ENCODE data around the gene FLNA. TPM values are rescaled to one million over a fixed set of nuclear protein-coding genes. Genes with fewer than 3 reads are reported as not detected.
A peak's percentile ranks its signal among the peaks of the same experiment; 100 is the strongest.

The FLNA gene
- total and polyA plus RNA-seq, 9 of the 15 experiments (the other 6 are each of a cell fraction or from before 2014, with no cell fraction given) = 6.2 to 735 (median 135) TPM

DNA sequence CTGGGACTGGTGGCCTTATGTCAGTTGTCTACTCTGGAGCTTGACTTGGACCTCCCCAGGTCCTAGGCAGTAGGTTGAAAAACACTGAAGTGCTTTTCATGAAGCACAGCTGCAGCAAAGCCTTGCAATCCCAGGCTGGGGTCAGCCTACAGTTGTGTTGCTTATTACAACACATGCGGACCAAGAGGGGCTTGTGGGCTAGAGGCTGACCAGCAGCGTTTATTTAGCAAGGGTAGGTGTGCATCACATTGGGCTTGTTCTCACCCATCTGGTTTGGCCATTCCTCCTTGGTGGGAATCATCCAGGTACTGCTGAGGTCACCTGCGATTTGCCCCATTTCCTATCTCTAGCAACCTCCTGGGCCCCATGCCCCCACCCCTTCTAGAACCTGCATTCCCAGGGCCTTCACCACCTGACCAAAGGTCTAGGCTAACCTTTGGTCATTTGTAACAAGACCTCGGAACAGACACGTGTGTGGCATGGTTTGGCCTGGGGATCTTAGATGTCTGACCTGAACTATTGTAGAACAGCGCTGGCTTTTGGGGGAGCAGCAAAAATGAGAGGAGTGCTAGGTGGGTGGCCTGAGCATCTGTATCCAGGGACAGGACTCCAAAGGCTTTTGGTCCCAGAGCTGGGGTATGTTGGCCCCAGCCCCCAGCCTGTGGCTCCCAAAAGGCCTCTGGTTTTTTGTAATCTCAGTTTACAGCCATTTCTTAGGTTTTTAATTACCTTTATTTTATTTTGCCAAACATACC, 26.8 kb upstream of the FLNA start (continued):
- TF ChIP-seq MITF (IDR thresholded peaks at IDR 0.05) = 0 out of 2 replicates have a peak, but pooled peaks have one; percentile 8
- TF ChIP-seq ZNF41 (CRISPR knock-in tag; conservative IDR thresholded peaks at IDR 0.05) = no peak; the same call in 1 of the 2 replicates
- TF ChIP-seq PBX2 (CRISPR knock-in tag; IDR thresholded peaks at IDR 0.05; ENCODE audit: low read depth) = no peak
- TF ChIP-seq PBX2 (tag; conservative IDR thresholded peaks at IDR 0.05; ENCODE audit: low read depth) = no peak
- TF ChIP-seq MXI1 (IDR thresholded peaks at IDR 0.05; ENCODE audit: low read depth, low read length) = peak; percentile 10; the same call in 1 of the 2 replicates
- TF ChIP-seq ZNF175 (CRISPR knock-in tag; IDR thresholded peaks at IDR 0.05; ENCODE audit: low read depth) = no peak
- no peak for TF ChIP-seq U2AF1 (optimal IDR thresholded peaks at IDR 0.05; ENCODE audit: low read depth, low read length)
- no peak for TF ChIP-seq IRF2 (CRISPR knock-in tag; IDR thresholded peaks at IDR 0.05)
- TF ChIP-seq ZSCAN32 (CRISPR knock-in tag; IDR thresholded peaks at IDR 0.05) = no peak
- TF ChIP-seq XRCC4 (IDR thresholded peaks at IDR 0.05; ENCODE audit: extremely low read depth, insufficient read depth, insufficient read length) = no peak
- TF ChIP-seq, protein P1, sequence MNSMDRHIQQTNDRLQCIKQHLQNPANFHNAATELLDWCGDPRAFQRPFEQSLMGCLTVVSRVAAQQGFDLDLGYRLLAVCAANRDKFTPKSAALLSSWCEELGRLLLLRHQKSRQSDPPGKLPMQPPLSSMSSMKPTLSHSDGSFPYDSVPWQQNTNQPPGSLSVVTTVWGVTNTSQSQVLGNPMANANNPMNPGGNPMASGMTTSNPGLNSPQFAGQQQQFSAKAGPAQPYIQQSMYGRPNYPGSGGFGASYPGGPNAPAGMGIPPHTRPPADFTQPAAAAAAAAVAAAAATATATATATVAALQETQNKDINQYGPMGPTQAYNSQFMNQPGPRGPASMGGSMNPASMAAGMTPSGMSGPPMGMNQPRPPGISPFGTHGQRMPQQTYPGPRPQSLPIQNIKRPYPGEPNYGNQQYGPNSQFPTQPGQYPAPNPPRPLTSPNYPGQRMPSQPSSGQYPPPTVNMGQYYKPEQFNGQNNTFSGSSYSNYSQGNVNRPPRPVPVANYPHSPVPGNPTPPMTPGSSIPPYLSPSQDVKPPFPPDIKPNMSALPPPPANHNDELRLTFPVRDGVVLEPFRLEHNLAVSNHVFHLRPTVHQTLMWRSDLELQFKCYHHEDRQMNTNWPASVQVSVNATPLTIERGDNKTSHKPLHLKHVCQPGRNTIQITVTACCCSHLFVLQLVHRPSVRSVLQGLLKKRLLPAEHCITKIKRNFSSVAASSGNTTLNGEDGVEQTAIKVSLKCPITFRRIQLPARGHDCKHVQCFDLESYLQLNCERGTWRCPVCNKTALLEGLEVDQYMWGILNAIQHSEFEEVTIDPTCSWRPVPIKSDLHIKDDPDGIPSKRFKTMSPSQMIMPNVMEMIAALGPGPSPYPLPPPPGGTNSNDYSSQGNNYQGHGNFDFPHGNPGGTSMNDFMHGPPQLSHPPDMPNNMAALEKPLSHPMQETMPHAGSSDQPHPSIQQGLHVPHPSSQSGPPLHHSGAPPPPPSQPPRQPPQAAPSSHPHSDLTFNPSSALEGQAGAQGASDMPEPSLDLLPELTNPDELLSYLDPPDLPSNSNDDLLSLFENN (IDR thresholded peaks at IDR 0.05; ENCODE audit: low read depth in 2 of 2, low read length in 2 of 2) = peak in 1 of 2 experiments; percentile 62; a peak in 1 of 4 replicates
- TF ChIP-seq HBP1 (CRISPR knock-in tag; IDR thresholded peaks at IDR 0.05) = peak; percentile 92
- no peak for TF ChIP-seq HLTF (IDR thresholded peaks at IDR 0.05)
- TF ChIP-seq, protein P2, sequence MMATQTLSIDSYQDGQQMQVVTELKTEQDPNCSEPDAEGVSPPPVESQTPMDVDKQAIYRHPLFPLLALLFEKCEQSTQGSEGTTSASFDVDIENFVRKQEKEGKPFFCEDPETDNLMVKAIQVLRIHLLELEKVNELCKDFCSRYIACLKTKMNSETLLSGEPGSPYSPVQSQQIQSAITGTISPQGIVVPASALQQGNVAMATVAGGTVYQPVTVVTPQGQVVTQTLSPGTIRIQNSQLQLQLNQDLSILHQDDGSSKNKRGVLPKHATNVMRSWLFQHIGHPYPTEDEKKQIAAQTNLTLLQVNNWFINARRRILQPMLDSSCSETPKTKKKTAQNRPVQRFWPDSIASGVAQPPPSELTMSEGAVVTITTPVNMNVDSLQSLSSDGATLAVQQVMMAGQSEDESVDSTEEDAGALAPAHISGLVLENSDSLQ (IDR thresholded peaks at IDR 0.05) = no peak
- no peak for TF ChIP-seq NCOA4 (IDR thresholded peaks at IDR 0.05; ENCODE audit: partially characterized antibody)
